Smooth muscle cell (in vitro differentiated cells): ENCODE data around the gene GFOD2. TPM values are rescaled to one million over a fixed set of nuclear protein-coding genes. Genes with fewer than 3 reads are reported as not detected.
A peak's percentile ranks its signal among the peaks of the same experiment; 100 is the strongest.

Source experiments
- DNase-seq: peaks from one replicate; lab custom pipeline; 2025; ENCODE audit not compliant: unreplicated experiment; lab: John Stamatoyannopoulos, UW
- H2AFZ ChIP-seq: fragments of 200-600 bp; sonication (generic); 2 replicates; pipeline ENCODE4 v1.6.0; 2016; ENCODE audit warnings: antibody characterized with exemption, low read depth, mild to moderate bottlenecking
- H3F3A ChIP-seq: fragments of 200-600 bp; sonication (generic); 2 replicates; pipeline ENCODE4 v1.6.0; 2017; ENCODE audit warnings: antibody characterized with exemption, low read depth
- H3K27ac ChIP-seq: fragments of 200-600 bp; sonication (generic); 2 replicates; pipeline ENCODE4 v1.5.1; 2016; ENCODE audit warnings: low read depth, mild to moderate bottlenecking
- H3K27me3 ChIP-seq: fragments of 200-600 bp; sonication (generic); 2 replicates; pipeline ENCODE4 v1.6.1; 2016; ENCODE audit warnings: low read depth, mild to moderate bottlenecking
- H3K36me3 ChIP-seq: fragments of 200-600 bp; sonication (generic); 2 replicates; pipeline ENCODE4 v1.5.1; 2016; ENCODE audit warnings: low read depth
- H3K4me1 ChIP-seq: fragments of 200-600 bp; sonication (generic); 2 replicates; pipeline ENCODE4 v1.5.1; 2016; ENCODE audit warnings: low read depth
- H3K4me2 ChIP-seq: fragments of 200-600 bp; sonication (generic); 2 replicates; pipeline ENCODE4 v1.6.0; 2016; ENCODE audit warnings: mild to moderate bottlenecking
- H3K4me3 ChIP-seq: fragments of 200-600 bp; sonication (generic); 2 replicates; pipeline ENCODE4 v1.5.1; 2016; ENCODE audit warnings: mild to moderate bottlenecking
- H3K79me2 ChIP-seq: fragments of 200-600 bp; sonication (generic); 2 replicates; pipeline ENCODE4 v1.6.0; 2016; ENCODE audit warnings: low read depth, mild to moderate bottlenecking
- H3K9ac ChIP-seq: fragments of 200-600 bp; sonication (generic); 2 replicates; pipeline ENCODE4 v1.6.0; 2016; ENCODE audit warnings: low read depth
- H3K9me3 ChIP-seq: fragments of 200-600 bp; sonication (generic); replicated peaks from 2 replicates; pipeline ENCODE4 v1.5.1; 2016; ENCODE audit warnings: low read depth
- H4K20me1 ChIP-seq: fragments of 200-600 bp; sonication (generic); 2 replicates; pipeline ENCODE4 v1.6.0; 2016; ENCODE audit warnings: low read depth
- WGBS: methylation state at CpG from one replicate; pipeline ENCODE4 v1.1.7; 2016; ENCODE audit warnings: low lambda C conversion rate; 5-methylcytosine and 5-hydroxymethylcytosine counted together
- polyA plus RNA-seq: library from polyadenylated mRNA; unstranded; fragments of >200 nt; fragmentation: Nextera tagmentation; extraction: Ambion mirVana; gene quantifications from 2 replicates; pipeline ENCODE4 v1.2.1, GENCODE V29; 2016
- total RNA-seq: library from RNA; depleted of rRNA; stranded (reverse); fragments of >200 nt; gene quantifications from 2 replicates; pipeline ENCODE4 v1.2.3, GENCODE V29; 2014
- TF ChIP-seq, protein P1 (sequence below): fragments of 200-600 bp; sonication (generic); IDR thresholded peaks from 2 replicates; pipeline ENCODE4 v1.5.1; 2017; ENCODE audit warnings: borderline replicate concordance, mild to moderate bottlenecking, antibody characterized with exemption; ENCODE audit not compliant: insufficient read depth, poor library complexity, severe bottlenecking

GFOD2 gene
- total and polyA plus RNA-seq, 2 experiments from 2014 or later: 15.0 to 15.1 TPM

DNA sequence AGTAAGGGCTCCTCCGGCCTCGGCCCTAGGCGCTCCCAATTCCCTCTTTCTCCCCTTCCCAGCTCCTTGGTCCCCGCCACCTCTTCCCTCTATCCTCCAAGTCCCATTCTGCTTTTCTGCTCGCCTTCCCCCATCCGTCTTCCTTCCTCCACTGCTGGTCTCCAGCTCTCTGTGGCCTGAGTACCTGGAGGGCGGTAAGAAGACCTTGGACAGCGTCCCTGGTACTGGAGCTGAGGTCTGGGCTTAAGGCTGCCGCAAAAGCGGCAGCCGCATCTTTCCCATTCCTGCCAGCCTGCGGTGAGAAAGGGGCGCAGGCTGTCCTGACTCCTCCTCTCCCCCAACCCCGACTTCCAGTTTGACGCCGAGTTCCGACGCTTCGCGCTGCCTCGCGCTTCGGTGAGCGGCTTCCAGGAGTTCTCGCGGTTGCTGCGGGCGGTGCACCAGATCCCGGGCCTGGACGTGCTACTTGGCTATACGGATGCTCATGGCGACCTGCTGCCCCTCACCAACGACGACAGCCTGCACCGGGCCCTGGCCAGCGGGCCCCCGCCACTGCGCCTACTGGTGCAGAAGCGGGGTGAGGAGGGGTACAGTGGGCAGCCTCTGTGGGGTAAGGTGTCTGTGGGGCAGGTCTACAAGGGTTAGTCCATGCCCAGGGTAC is 57.9 kb downstream of the GFOD2 start:
- H3K4me3 ChIP-seq: peak overlapping the region; percentile 73
- 18% methylated on average over 35 of the region's 39 CpGs for WGBS
- no peaks in the 10 kb centered on the region for H3K27me3 ChIP-seq
- H2AFZ ChIP-seq: no peak overlapping the region
- H3F3A ChIP-seq: peaks cover 4% of the 10 kb centered on the region
- no peaks in the 10 kb centered on the region for H3K36me3 ChIP-seq
- peak overlapping the region; percentile 44 for H3K27ac ChIP-seq
- no peaks in the 10 kb centered on the region for H3K9me3 ChIP-seq
- H3K4me1 ChIP-seq: peaks cover 3% of the 10 kb centered on the region
- H3K4me2 ChIP-seq: peak overlapping the region; percentile 92
- H3K79me2 ChIP-seq: no peaks in the 10 kb centered on the region
- TF ChIP-seq, protein P1, sequence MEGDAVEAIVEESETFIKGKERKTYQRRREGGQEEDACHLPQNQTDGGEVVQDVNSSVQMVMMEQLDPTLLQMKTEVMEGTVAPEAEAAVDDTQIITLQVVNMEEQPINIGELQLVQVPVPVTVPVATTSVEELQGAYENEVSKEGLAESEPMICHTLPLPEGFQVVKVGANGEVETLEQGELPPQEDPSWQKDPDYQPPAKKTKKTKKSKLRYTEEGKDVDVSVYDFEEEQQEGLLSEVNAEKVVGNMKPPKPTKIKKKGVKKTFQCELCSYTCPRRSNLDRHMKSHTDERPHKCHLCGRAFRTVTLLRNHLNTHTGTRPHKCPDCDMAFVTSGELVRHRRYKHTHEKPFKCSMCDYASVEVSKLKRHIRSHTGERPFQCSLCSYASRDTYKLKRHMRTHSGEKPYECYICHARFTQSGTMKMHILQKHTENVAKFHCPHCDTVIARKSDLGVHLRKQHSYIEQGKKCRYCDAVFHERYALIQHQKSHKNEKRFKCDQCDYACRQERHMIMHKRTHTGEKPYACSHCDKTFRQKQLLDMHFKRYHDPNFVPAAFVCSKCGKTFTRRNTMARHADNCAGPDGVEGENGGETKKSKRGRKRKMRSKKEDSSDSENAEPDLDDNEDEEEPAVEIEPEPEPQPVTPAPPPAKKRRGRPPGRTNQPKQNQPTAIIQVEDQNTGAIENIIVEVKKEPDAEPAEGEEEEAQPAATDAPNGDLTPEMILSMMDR: no peak
- DNase-seq: peak; percentile 48
- H3K9ac ChIP-seq: no peak overlapping the region
- peaks cover 7% of the 10 kb centered on the region for H4K20me1 ChIP-seq

GRCh38 chr16:67660564-67661028 is 58.5 kb downstream of the GFOD2 start, which contains the start of gene PARD6A:
PARD6A (plus strand) TSS chr16:67660960; CDS start chr16:67661039, 79 bp downstream.
- Histone ChIP-seq H3K9me3 (no peaks in the 10 kb centered on the region), H4K20me1 (peaks cover 7% of the 10 kb centered on the region), H3K79me2 (no peaks in the 10 kb centered on the region), H3K4me2 (peak within 1 kb of the TSS; percentile 92), H3K4me3 (peak within 1 kb of the TSS; percentile 73), H3K27ac (peak within 1 kb of the TSS; percentile 87), H3K36me3 (no peaks in the 10 kb centered on the region), H2AFZ (peak within 1 kb of the TSS; percentile 93), H3K27me3 (no peaks in the 10 kb centered on the region), H3K4me1 (peaks cover 3% of the 10 kb centered on the region), H3K9ac (peak within 1 kb of the TSS; percentile 79), H3F3A (peaks cover 4% of the 10 kb centered on the region)
- WGBS: 2% methylated on average over 30 of the region's 48 CpGs
- TF ChIP-seq, protein P1: no peak
- peak; percentile 80 for DNase-seq

DNA sequence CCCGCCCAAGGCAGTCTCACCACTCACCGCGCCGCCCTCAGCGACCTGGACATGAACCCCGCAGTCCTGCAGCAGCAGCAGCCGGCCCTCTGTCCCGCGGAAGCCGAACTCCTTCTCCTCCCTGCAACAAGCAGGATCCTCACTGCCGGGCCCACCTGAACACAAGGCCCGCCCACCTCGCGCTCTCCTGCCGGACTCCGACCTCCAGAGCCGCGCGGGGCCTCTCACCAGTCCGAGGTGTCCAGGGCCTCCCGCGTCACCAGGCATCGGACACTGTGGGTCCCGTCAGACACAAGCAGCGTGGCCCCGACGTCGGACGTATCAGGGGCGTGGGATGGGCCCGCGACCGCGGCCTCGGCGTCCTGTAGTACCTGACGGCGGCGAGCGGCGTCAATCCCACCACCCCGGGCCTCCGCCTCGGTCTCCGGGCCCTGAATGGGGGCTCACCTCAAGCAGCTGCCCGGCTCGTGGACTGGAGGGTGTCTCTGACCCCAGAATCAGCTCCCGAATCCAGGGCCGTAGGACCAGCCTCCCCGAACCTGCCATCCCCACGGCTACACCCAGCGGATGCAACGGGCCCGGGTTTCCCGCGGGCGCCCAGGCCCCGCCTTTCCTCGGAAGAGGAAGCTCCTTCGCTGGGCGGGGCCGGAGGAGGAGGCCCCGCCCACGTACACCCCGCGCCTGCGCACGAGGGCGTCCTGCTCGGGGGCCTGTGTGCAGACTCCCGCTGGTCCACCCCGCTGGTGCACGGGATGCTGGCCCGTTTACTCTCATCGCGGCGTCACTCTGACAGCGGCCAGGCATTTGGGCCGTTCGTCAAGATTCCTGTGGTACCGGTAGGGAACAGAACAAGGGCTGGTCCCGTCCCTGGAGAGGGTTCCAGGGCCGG is 59.2 kb downstream of the GFOD2 start, which contains the start of gene ACD:
TSS of gene ACD (minus strand) at position 586 of the 889 bp plus-strand sequence. CDS start at position 546, 40 bp downstream.
- DNase-seq: peak; percentile 80
- H3K27me3 ChIP-seq: no peaks in the 10 kb centered on the region
- H3K4me2 ChIP-seq: peak within 1 kb of the TSS; percentile 92
- H3K4me3 ChIP-seq: peak within 1 kb of the TSS; percentile 73
- H3K27ac ChIP-seq: peak within 1 kb of the TSS; percentile 87
- peaks cover 3% of the 10 kb centered on the region for H3K4me1 ChIP-seq
- peak within 1 kb of the TSS; percentile 93 for H2AFZ ChIP-seq
- peaks cover 7% of the 10 kb centered on the region for H4K20me1 ChIP-seq
- no peaks in the 10 kb centered on the region for H3K79me2 ChIP-seq
- H3K36me3 ChIP-seq: no peaks in the 10 kb centered on the region
- peaks cover 4% of the 10 kb centered on the region for H3F3A ChIP-seq
- WGBS: 2% methylated on average over 69 of the region's 83 CpGs
- peak within 1 kb of the TSS; percentile 79 for H3K9ac ChIP-seq
- no peaks in the 10 kb centered on the region for H3K9me3 ChIP-seq
- TF ChIP-seq, protein P1: no peak
